ENCODE data around the gene NEDD8. TPM values are rescaled to one million over a fixed set of nuclear protein-coding genes. Genes with fewer than 3 reads are reported as not detected.

The NEDD8 gene
- total and polyA plus RNA-seq, 2 experiments from 2014 or later, result 138 to 326 TPM

- Histone ChIP-seq H3K4me1 (ENCODE audit: insufficient read depth) (peaks cover 7% of the 10 kb centered on the region), H2AFZ (no peak overlapping the region), H3K27ac (no peak overlapping the region), H3K4me3 (no peak overlapping the region), H3K4me2 (ENCODE audit: unreplicated experiment) (no peak overlapping the region), H4K20me1 (ENCODE audit: insufficient read depth) (no peaks in the 10 kb centered on the region), H3F3A (ENCODE audit: insufficient read depth) (no peaks in the 10 kb centered on the region), H3K27me3 (replicated peaks; ENCODE audit: insufficient read depth) (no peaks in the 10 kb centered on the region), H3K9me2 (ENCODE audit: insufficient read depth) (no peaks in the 10 kb centered on the region), H3K9ac (no peak overlapping the region), H3K36me3 (ENCODE audit: low read depth) (no peaks in the 10 kb centered on the region), H3K79me2 (ENCODE audit: insufficient read depth) (no peaks in the 10 kb centered on the region), H3K9me3 (ENCODE audit: low read depth) (no peaks in the 10 kb centered on the region)
- in situ Hi-C loops (cut with MboI), result no loop called here
- 78 to 83% methylated on average over 16 of the region's 16 CpGs for WGBS, 2 experiments (ENCODE audit: low coverage in 1 of 2, low lambda C conversion rate in 2 of 2, missing lambda C conversion rate in 2 of 2)
- TF ChIP-seq EZH2phosphoT487 (IDR thresholded peaks at IDR 0.05; ENCODE audit: insufficient read depth, low read depth) (no peak), EZH2 (IDR thresholded peaks at IDR 0.05; ENCODE audit: insufficient read depth, poor library complexity, severe bottlenecking) (no peak)
- DNase-seq, result no peak
Observed at GRCh38 chr14:24260026-24260779, 28.0 kb upstream of the NEDD8 start.

- TF ChIP-seq EZH2phosphoT487 (IDR thresholded peaks at IDR 0.05; ENCODE audit: insufficient read depth, low read depth) (no peak), EZH2 (IDR thresholded peaks at IDR 0.05; ENCODE audit: insufficient read depth, poor library complexity, severe bottlenecking) (no peak)
- peak; percentile 21 for DNase-seq
- peaks cover 7% of the 10 kb centered on the region for H3K4me1 ChIP-seq (ENCODE audit: insufficient read depth)
- no peak overlapping the region for H3K27ac ChIP-seq
- no peaks in the 10 kb centered on the region for H3F3A ChIP-seq (ENCODE audit: insufficient read depth)
- no peaks in the 10 kb centered on the region for H3K9me3 ChIP-seq (ENCODE audit: low read depth)
- 66 to 76% methylated on average over 14 to 16 of the region's 16 CpGs for WGBS, 2 experiments (ENCODE audit: low coverage in 1 of 2, low lambda C conversion rate in 2 of 2, missing lambda C conversion rate in 2 of 2)
- no peaks in the 10 kb centered on the region for H3K9me2 ChIP-seq (ENCODE audit: insufficient read depth)
- H4K20me1 ChIP-seq (ENCODE audit: insufficient read depth), result no peaks in the 10 kb centered on the region
- H3K27me3 ChIP-seq (replicated peaks; ENCODE audit: insufficient read depth), result no peaks in the 10 kb centered on the region
- in situ Hi-C loops (cut with MboI), result no loop called here
- H3K9ac ChIP-seq, result no peak overlapping the region
- 0 out of 2 replicates have a peak overlapping the region, but pooled peaks have one; percentile 45 for H2AFZ ChIP-seq
- no peaks in the 10 kb centered on the region for H3K36me3 ChIP-seq (ENCODE audit: low read depth)
- no peak overlapping the region for H3K4me2 ChIP-seq (ENCODE audit: unreplicated experiment)
- no peaks in the 10 kb centered on the region for H3K79me2 ChIP-seq (ENCODE audit: insufficient read depth)
- H3K4me3 ChIP-seq, result no peak overlapping the region
Observed at GRCh38 chr14:24259282-24260025, 27.3 kb upstream of the NEDD8 start.

- Histone ChIP-seq H3K4me3 (no peak overlapping the region), H3F3A (ENCODE audit: insufficient read depth) (no peaks in the 10 kb centered on the region), H3K9ac (no peak overlapping the region), H3K36me3 (ENCODE audit: low read depth) (no peaks in the 10 kb centered on the region), H3K9me2 (ENCODE audit: insufficient read depth) (no peaks in the 10 kb centered on the region), H3K79me2 (ENCODE audit: insufficient read depth) (no peaks in the 10 kb centered on the region), H2AFZ (0 out of 2 replicates have a peak overlapping the region, but pooled peaks have one; percentile 45), H3K9me3 (ENCODE audit: low read depth) (no peaks in the 10 kb centered on the region), H3K4me2 (ENCODE audit: unreplicated experiment) (no peak overlapping the region), H3K4me1 (ENCODE audit: insufficient read depth) (peaks cover 7% of the 10 kb centered on the region), H4K20me1 (ENCODE audit: insufficient read depth) (no peaks in the 10 kb centered on the region), H3K27me3 (replicated peaks; ENCODE audit: insufficient read depth) (no peaks in the 10 kb centered on the region), H3K27ac (no peak overlapping the region)
- TF ChIP-seq EZH2phosphoT487 (IDR thresholded peaks at IDR 0.05; ENCODE audit: insufficient read depth, low read depth), result no peak
- TF ChIP-seq EZH2 (IDR thresholded peaks at IDR 0.05; ENCODE audit: insufficient read depth, poor library complexity, severe bottlenecking), result no peak
- in situ Hi-C loops (cut with MboI), result no loop called here
- DNase-seq, result no peak
- 87 to 94% methylated on average over 18 of the region's 18 CpGs for WGBS, 2 experiments (ENCODE audit: low coverage in 1 of 2, low lambda C conversion rate in 2 of 2, missing lambda C conversion rate in 2 of 2)
Observed at GRCh38 chr14:24258548-24259265, 26.5 kb upstream of the NEDD8 start.

- Histone ChIP-seq H4K20me1 (ENCODE audit: insufficient read depth) (no peaks in the 10 kb centered on the region), H3K27ac (no peak overlapping the region), H3K79me2 (ENCODE audit: insufficient read depth) (no peaks in the 10 kb centered on the region), H3K27me3 (replicated peaks; ENCODE audit: insufficient read depth) (no peaks in the 10 kb centered on the region), H3K36me3 (ENCODE audit: low read depth) (no peaks in the 10 kb centered on the region), H3K9me2 (ENCODE audit: insufficient read depth) (no peaks in the 10 kb centered on the region), H3K4me2 (ENCODE audit: unreplicated experiment) (no peak overlapping the region), H2AFZ (no peak overlapping the region), H3K4me1 (ENCODE audit: insufficient read depth) (peaks cover 7% of the 10 kb centered on the region), H3K9me3 (ENCODE audit: low read depth) (no peaks in the 10 kb centered on the region), H3K9ac (no peak overlapping the region), H3K4me3 (no peak overlapping the region), H3F3A (ENCODE audit: insufficient read depth) (no peaks in the 10 kb centered on the region)
- in situ Hi-C loops (cut with MboI), result no loop called here
- 94% methylated on average over 7 to 9 of the region's 9 CpGs for WGBS, 2 experiments (ENCODE audit: low coverage in 1 of 2, low lambda C conversion rate in 2 of 2, missing lambda C conversion rate in 2 of 2)
- TF ChIP-seq EZH2phosphoT487 (IDR thresholded peaks at IDR 0.05; ENCODE audit: insufficient read depth, low read depth), result no peak
- TF ChIP-seq EZH2 (IDR thresholded peaks at IDR 0.05; ENCODE audit: insufficient read depth, poor library complexity, severe bottlenecking), result no peak
- no peak for DNase-seq
Observed at GRCh38 chr14:24258119-24258518, 26.0 kb upstream of the NEDD8 start.

All from GM23248 (cell line).